ENCODE results near the gene FLT1.

GRCh38 chr13:28408235-28408848, 86.6 kb downstream of the FLT1 start:
- TF ChIP-seq CTCF (IDR thresholded peaks at IDR 0.05), result no peak
- TF ChIP-seq POLR2A (IDR thresholded peaks at IDR 0.05), result no peak
